ENCODE measurements around the gene CLDN18.

Gene CLDN18

DNA sequence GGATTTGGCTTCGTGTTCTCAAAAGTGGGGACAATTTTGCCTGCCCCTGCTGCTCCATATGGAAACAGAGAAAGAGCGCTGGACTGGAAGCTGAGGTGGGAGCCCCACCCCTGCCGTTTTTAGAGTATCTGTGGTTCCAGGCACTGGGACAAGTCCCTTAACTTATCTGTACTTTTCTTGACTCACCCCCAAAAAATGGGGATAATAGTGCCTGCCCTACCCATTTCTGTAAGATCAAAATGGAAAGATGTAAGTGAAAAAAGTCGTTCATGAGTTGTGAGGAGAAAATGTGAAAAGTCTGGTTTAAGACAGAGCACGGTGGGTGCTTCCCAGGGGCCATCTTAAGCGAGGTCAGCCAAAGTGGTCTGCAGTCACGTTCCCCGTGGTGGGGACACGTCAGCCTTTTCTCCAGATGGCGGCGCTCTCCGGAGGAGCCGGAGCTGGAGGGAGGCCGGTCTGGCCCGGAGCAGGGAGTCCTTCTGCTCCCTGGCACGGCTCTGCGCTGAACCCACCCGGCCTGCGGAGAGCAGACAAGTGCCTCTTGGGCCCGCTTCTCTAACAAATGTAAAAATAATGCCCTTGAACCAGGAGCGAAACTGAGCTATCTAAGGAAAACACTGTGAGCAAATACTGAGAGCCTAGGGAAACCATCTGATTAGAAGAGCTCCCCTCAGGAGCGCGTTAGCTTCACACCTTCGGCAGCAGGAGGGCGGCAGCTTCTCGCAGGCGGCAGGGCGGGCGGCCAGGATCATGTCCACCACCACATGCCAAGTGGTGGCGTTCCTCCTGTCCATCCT lies at the start of gene CLDN18:
TSS of gene CLDN18 (plus strand) at position 690 of the 797 bp plus-strand sequence. CDS start at position 751, 61 bp downstream.
- in situ Hi-C loops (cut with MboI; ENCODE audit: low sequenced_read_pairs), result no loop called here

DNA sequence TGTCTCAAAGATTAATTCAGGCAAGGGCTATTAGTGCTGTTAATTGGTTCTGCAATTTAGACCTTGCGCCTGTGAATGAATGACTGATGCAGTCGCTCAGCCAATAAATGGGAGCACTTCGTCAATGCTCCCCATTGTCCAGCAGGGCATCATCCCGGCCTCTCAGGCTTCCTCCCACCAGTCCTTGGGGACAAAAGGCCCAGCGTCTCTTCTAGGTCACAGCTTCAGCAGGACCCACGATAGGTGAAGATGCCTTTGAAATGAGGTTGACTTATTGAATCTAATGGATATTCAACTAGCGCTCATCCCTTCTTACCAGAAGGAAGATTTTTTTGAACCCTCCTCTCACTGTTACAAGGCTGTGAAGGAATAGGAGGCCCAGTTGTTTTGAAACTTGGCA lies 47.7 kb upstream of the CLDN18 start:
- in situ Hi-C loops (cut with MboI; ENCODE audit: low sequenced_read_pairs), result no loop called here

DNA sequence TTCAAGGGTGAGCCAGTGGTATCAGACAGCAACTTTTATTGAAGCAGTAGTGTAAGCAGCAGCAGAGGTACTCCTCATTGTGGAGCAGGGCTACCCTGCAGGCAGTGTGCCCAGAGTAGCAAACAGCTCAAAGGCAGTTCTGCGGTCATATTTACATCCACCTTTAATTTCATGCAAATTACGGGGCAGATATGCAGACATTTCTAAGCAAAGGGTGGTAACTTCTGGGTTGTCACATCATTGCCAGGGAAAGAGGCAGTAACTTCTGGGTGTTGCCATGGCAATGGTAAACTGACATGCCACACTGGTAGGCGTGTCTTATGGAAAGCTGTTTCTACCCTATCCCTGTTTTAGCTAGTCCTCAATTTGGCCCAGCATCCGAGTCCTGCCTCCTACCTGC lies 46.5 kb upstream of the CLDN18 start:
- in situ Hi-C loops (cut with MboI; ENCODE audit: low sequenced_read_pairs), result no loop called here

DNA sequence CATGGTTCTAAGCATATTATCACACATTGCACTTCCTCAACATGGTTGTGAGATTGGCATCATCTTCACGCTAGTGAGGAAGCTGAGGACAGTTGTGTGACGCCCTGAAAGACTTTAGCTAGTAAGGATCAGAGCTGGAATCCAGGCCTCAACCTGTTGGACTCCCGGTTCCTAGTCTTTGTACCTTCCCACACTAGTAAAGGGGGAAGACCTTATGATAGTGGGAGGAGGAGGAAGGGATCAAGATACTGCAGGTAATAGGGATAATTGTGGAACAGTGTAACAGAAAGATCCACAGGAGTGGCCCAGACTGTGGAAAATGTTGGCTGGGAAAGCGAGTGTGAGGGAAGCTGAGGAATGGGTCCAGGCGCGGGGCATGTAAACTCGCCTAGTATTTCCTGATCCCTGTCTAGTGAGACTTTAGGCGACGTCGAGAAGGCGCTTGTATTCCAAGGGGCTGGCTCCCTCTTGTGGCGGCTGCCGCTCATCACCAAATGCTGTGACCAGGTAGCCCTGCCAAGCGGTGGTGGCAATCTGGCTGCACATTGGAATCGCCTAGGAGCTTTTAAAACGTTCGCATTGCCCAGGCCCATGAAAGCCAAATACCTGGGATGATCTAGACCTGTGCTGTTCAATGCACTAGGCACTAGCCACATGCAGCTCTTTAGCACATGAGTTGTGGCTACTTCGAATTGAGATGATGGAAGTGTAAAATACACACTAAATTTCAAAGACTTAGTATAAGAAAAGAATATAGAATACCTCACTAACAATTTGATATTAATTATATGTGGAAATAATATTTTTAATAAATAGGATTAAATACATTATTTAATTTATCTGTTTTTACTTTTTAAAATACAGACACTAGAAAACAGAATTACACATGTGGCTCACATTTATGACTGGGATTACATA lies 38.8 kb upstream of the CLDN18 start:
- in situ Hi-C loops (cut with MboI; ENCODE audit: low sequenced_read_pairs), result no loop called here

DNA sequence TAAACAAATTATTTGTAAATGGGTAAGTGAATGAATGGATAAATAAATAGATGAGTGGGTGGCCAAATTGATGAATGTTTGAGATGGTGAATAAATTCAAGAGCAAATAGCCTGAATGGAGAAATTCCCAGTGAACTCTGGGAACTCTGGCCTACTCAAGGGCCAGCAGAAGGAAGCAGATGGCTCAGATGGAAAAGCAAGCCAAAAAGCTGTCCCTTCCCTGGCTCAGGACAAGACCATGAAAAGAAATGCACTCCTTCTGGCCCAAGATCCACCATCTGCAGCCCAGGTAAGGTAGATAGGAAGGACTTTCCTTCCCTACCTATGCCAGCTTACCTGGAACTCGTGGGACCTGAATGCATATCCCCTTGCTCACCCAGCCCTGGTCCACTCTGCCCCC lies 37.6 kb upstream of the CLDN18 start:
- in situ Hi-C loops (cut with MboI; ENCODE audit: low sequenced_read_pairs), result no loop called here

DNA sequence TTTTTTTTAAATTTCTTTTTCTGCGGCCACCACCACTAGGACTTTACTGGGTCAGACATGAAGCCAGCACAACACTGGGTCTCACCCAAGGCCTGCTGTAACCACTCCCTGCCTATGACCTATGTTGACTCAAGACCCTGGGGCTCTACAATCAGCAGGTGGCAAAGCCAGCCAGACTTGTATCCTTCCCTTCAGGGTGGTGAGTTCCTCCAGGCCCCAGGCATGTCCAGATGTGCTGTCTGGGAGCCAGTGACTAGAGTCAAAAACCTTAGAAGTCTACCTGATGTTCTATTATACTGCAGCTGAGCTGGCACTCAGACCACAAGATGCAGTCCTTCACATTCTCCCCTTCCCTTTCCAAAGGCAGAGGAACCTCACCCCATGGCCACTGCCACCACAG lies 31.6 kb upstream of the CLDN18 start:
- in situ Hi-C loops (cut with MboI; ENCODE audit: low sequenced_read_pairs), result no loop called here

DNA sequence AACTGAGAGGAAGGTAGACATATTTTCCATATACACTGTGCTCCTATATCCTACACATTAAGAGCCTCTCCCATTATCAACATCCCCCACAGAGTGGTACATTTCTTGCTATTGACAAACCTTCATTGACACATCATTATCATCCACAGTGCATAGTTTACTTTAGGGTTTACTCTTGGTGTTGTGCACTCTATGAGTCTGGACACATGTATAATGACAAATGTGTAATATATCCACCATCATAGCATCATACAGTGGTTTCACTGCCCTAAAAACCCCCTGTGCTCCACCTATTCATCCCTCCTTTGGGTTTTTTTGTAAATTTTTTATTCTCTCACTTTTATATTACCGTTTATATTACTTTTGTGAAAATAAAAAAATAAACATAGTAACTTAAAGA lies 22.2 kb upstream of the CLDN18 start:
- in situ Hi-C loops (cut with MboI; ENCODE audit: low sequenced_read_pairs), result no loop called here

DNA sequence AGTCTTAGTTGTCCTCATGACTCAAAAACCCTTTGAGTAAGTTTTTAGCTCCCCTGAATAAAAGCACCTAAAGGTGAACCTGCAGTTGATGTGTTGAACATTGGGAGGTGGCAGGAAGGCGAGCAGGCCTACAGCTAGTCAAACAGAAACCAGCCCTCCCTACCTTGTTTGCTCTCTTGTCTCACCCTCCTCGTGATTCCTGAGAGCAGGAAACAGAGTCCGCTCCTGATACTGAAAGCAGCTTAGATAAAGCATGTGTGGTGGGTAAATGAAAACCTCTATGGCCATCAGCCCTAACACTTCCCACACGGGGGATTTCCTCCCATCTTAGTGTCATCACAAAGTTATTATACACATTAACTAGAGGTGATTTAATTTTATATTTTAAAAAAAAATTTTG lies 21.8 kb upstream of the CLDN18 start:
- in situ Hi-C loops (cut with MboI; ENCODE audit: low sequenced_read_pairs), result no loop called here

DNA sequence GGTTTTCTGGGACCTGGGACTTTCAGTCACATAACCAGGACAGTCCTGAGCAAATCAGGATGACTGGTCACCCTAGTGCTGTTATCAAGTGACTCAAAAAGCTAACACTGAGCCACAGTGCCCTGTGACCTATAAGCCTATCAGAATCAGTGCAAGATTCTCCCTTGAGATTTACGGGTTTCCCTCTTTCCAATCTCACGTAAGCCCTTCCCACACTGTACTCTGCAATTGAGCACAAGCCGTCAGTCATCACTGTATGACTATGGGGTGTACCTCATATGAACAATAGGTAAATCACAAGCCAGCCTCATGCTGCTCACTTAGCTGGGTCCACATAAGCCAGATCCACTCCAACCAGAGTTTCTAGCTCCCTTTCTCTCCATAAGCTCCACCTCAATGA lies 21.0 kb upstream of the CLDN18 start:
- in situ Hi-C loops (cut with MboI; ENCODE audit: low sequenced_read_pairs), result no loop called here

DNA sequence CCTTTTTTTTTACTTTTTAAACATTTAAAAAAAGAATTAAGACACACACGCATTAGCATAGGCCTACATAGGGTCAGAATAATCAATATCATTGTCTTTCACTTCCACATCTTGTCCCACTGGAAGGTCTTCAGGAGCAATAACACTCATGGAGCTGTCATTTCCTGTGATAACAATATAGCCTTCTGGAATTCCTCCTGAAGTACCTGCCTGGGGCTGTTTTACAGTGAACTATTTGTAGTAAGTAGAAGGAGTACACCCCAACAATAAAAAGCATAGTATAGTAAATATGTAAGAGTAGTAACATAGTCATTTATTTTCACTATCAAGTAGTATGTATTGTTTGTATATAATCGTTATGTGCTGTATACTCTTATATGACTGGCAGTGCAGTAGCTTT lies 19.5 kb upstream of the CLDN18 start:
- in situ Hi-C loops (cut with MboI; ENCODE audit: low sequenced_read_pairs), result no loop called here

DNA sequence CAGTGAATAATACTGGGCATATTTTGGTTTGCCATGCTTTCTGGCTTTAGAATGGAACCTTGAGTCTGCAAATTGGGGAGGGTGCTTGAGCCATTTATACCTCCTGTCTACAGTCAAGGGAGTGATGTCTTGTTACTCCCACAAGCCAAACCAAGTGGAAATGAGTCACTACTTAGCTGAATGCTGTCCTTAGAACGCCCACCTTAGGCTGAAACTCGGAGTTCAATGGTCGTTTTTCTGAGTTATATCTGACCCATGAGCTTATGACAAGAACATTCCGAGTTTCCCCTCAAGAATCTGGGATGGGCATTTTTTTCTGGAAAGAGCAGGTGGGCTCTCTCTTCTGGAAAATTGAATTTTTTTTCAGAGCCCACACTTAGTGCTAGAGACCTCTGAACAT lies 17.4 kb upstream of the CLDN18 start:
- in situ Hi-C loops (cut with MboI; ENCODE audit: low sequenced_read_pairs), result no loop called here

DNA sequence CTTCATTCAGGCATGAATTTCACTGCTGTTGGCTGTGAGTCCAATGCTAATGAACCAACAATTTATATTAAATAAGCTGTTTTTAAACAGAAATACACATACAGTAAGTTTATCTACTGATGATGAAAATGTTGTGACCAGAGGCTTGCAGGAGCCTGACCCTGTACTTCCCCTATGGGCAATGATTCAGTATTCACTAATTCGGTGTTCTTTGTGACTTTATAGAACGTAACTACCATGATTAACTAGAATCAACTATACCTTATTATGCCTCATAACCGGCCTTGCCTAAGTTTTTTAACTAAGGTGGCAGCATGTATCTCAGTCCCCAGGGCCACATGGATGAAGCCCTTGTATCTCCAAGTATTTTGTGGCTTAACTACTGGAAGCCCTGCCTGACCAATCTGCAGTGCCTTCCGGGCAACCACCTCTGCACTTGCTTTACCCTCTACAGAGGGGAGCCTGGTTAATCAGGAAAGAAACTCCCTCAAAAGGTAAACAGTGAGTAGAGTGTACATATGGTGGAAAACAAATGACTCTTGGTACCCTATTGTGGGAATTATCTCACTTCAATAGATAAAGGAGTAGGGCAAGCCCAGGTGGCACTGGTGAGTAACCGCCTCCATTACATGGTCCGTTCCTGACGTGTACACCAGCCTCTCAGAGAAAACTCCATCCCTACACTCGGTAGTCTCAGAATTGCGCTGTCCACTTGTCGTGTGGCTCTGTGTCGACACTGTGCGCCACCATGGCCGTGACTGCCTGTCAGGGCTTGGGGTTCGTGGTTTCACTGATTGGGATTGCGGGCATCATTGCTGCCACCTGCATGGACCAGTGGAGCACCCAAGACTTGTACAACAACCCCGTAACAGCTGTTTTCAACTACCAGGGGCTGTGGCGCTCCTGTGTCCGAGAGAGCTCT lies 11.6 kb upstream of the CLDN18 start:
- in situ Hi-C loops (cut with MboI; ENCODE audit: low sequenced_read_pairs), result no loop called here

DNA sequence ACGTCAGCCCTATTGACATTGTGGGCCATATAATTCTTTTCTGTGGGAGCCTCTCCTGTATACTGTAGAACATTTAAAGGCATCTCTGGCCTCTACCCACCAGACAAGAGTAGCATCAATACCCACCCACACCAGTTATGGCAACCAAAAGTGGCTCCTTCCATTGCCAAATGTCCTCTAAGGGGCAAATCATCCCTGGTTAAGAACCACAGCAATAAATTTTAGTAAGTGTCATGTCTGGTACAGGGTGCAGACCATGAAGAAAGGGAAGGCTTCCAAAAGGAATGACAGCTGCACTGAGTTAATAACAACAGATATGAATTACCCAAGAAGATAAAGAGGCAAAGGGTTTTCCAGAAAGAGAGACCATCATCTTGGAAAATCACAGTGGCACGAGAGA lies 6.9 kb upstream of the CLDN18 start:
- in situ Hi-C loops (cut with MboI; ENCODE audit: low sequenced_read_pairs), result no loop called here

DNA sequence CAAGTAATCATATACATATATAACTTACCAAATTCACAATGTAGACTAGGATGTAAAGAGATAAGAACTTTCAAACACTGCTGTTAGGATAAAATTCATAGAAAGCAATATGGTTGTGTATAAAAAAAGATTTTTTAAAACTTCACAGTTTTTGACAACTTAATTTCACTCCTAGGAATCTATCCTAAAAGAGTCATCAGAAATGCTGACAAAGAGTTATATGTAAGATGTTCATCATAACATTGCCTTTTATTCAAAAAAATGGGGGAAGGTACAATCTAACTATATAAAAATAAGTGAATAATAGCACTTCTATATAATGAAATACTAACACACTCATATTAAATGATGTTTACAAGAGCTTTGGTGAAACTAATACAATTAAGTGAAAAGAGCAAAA lies 4.3 kb upstream of the CLDN18 start:
- in situ Hi-C loops (cut with MboI; ENCODE audit: low sequenced_read_pairs), result no loop called here

DNA sequence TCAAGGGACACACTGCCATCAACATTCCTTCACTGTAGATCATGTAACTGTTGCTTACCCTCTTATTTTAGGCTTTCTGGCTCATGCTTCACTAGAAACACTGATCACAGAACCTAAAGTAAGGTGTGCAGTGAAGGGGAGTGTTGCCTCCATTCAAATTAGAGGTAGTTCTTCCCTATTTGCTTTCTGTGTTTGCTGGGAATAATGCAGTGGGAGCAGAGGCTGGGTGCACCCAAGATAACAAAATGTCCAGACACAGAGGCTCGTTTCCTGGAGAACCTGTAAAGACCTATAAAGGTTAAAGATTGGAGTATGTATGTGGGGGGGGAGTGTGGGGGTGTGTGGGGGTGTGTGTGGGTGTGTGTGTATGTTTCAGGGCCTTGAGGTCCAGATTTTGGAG lies 2.1 kb upstream of the CLDN18 start:
- in situ Hi-C loops (cut with MboI; ENCODE audit: low sequenced_read_pairs), result no loop called here

DNA sequence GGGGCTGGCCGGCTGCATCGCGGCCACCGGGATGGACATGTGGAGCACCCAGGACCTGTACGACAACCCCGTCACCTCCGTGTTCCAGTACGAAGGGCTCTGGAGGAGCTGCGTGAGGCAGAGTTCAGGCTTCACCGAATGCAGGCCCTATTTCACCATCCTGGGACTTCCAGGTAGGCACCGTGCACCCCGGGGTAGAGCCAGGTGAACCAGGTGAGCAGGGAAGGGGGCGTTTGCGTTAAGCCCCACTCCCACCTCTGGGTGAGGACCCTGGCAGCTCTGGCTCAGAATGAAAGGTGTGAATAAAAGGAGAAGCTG lies 267 bp downstream of the CLDN18 start:
- in situ Hi-C loops (cut with MboI; ENCODE audit: low sequenced_read_pairs), result no loop called here

DNA sequence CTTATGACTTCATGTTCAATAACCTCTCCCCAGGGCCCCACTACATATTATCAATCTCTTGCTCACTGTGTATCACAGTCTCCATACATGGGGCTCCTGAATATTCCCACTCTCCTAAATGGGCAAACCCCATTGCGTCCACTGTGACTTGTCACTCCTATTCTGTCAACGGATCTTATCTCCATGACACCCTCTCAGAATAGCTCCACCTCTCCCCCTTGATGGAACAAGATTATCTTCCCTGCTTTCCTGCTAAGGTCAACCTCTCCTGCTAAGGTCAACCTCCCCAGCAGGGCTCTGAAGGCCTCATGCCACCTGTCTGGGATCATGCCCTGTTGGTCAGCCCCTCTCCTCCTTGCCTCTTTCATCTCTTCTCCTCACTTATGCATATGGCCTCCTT lies 1.8 kb downstream of the CLDN18 start:
- in situ Hi-C loops (cut with MboI; ENCODE audit: low sequenced_read_pairs), result no loop called here

DNA sequence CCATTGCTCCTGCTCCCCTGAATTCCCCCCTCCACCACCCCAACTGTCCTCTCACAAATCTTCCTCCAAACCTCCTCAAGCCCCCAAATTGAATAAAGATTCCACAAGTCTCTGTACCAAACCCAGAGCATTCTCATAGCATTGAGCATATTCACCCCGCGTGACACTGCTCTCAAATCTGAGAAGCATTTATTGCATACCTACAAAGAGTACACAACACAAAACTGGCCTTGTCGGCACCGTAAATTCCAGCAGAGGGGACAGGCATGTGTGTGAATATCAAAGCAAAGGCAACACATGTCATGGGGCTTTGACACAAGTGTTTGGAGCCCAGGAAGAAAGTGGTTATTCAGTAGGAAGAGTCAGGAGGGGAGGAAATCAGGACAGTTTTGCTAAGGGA lies 2.6 kb downstream of the CLDN18 start:
- in situ Hi-C loops (cut with MboI; ENCODE audit: low sequenced_read_pairs), result no loop called here

DNA sequence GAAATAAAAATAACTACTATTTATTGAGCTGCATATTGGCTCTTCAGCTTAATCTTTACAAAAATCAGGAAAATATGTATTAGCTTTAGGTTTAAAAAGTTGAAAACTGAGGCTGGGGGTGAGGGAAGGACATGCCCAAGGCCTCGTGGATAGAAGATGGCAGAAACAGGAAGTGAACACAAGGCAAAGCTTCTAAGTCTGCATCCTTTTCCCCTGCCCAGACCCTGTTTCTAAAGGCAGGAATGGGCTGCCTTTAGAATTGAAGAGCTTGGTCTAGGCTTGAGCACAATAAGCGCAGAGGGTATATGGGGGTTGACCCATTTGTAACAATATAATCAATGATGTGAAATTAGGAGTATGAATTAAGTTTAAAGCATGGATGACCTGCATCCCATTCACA lies 6.1 kb downstream of the CLDN18 start:
- in situ Hi-C loops (cut with MboI; ENCODE audit: low sequenced_read_pairs), result no loop called here

DNA sequence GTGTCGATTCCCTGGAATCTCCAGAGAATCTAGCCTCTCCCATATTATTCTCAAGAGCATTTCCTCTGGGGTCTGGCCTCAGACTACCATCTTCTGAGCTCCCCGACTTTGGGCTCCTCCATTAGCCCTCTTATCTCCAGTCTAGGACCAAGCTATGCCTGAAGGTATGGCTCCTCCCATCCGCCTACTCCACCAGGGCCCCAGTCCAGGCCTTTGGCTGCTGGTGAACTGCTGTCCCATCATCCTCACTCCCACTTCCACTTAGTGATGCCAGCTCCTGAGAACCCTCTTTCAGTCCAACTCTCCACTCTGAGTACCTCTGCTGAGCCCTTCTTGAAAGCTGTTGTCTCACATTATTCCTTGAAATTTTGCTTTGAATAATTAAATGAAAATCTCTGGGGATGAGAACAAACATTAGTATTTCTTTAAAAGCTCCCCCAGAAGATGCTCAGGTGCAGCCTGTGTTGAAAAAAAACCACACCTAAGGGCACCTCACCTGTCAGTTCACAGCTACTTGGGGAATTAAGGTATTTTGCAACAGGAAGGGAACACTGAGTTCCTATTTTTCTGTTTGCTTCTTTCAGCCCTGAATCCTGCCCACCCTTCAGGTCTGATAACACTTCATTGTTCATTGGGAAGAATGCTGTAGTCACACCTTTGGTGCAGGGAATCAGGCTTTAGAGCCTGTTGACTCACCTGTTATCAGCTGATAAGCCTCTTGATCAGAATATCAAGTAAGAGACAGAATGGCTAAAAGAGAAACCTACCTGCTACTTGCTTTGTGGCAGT lies 9.5 kb downstream of the CLDN18 start:
- in situ Hi-C loops (cut with MboI; ENCODE audit: low sequenced_read_pairs), result no loop called here
